Ishikawa (cell line): ENCODE results near the gene MOCS1.

Experiments
- CEBPB ChIP-seq: IDR thresholded peaks from 2 replicates; pipeline ENCODE4 v1.6.1; 2012
- CREB1 ChIP-seq: IDR thresholded peaks from 2 replicates; pipeline ENCODE4 v1.6.1; 2012; ENCODE audit warnings: low read depth
- EGR1 ChIP-seq: IDR thresholded peaks from 2 replicates; pipeline ENCODE4 v1.6.1; 2012
- EP300 ChIP-seq: IDR thresholded peaks from 2 replicates; pipeline ENCODE4 v1.6.1; 2012; ENCODE audit warnings: borderline replicate concordance
- FOXM1 ChIP-seq: IDR thresholded peaks from 2 replicates; pipeline ENCODE4 v1.6.1; 2012; ENCODE audit warnings: low read depth, borderline replicate concordance
- MAX ChIP-seq: IDR thresholded peaks from 2 replicates; pipeline ENCODE4 v1.6.1; 2012
- NFIC ChIP-seq: IDR thresholded peaks from 2 replicates; pipeline ENCODE4 v1.6.1; 2012
- RAD21 ChIP-seq: IDR thresholded peaks from 2 replicates; pipeline ENCODE4 v1.6.1; 2012; ENCODE audit warnings: low read depth
- REST ChIP-seq: IDR thresholded peaks from 2 replicates; pipeline ENCODE4 v1.6.1; 2012; ENCODE audit warnings: low read depth, mild to moderate bottlenecking
- TAF1 ChIP-seq: IDR thresholded peaks from 2 replicates; pipeline ENCODE4 v1.6.1; 2012; ENCODE audit warnings: low read depth, mild to moderate bottlenecking
- TCF12 ChIP-seq: IDR thresholded peaks from 2 replicates; pipeline ENCODE4 v1.6.1; 2012; ENCODE audit warnings: low read depth
- TEAD4 ChIP-seq: IDR thresholded peaks from 2 replicates; pipeline ENCODE4 v1.6.1; 2012
- USF1 ChIP-seq: IDR thresholded peaks from 2 replicates; pipeline ENCODE4 v1.6.1; 2012
- YY1 ChIP-seq: IDR thresholded peaks from 2 replicates; pipeline ENCODE4 v1.6.1; 2012; ENCODE audit warnings: low read depth
- ZBTB7A ChIP-seq: IDR thresholded peaks from 2 replicates; pipeline ENCODE4 v1.6.1; 2012; ENCODE audit warnings: low read depth

MOCS1 gene

GRCh38 chr6:39901116-39901655 lies 33.1 kb downstream of the MOCS1 start:
- no peak for TF ChIP-seq EGR1
- TF ChIP-seq FOXM1, result no peak
- TF ChIP-seq NFIC, result no peak
- no peak for TF ChIP-seq TEAD4
- TF ChIP-seq REST, result no peak
- no peak for TF ChIP-seq CREB1
- no peak for TF ChIP-seq USF1

- TF ChIP-seq MAX (no peak), NFIC (no peak), TCF12 (no peak), USF1 (no peak), EP300 (no peak), ZBTB7A (no peak), REST (no peak), TEAD4 (no peak), CEBPB (no peak)
These were observed 34.5 kb downstream of the MOCS1 start for GRCh38 chr6:39899554-39900295.

- no peak for TF ChIP-seq RAD21
- no peak for TF ChIP-seq REST
- TF ChIP-seq CREB1, result no peak
- TF ChIP-seq ZBTB7A, result no peak
- no peak for TF ChIP-seq YY1
- TF ChIP-seq TCF12, result no peak
- TF ChIP-seq USF1, result no peak
- TF ChIP-seq EGR1, result no peak
- TF ChIP-seq MAX, result no peak
- TF ChIP-seq TAF1, result no peak
- TF ChIP-seq EP300, result no peak
- no peak for TF ChIP-seq FOXM1
- TF ChIP-seq TEAD4, result no peak
- TF ChIP-seq NFIC, result no peak
- TF ChIP-seq CEBPB, result no peak
These were observed 35.6 kb downstream of the MOCS1 start for GRCh38 chr6:39898625-39899024.

- no peak for TF ChIP-seq EGR1
- TF ChIP-seq TEAD4, result no peak
- no peak for TF ChIP-seq NFIC
- no peak for TF ChIP-seq ZBTB7A
- TF ChIP-seq TCF12, result no peak
- no peak for TF ChIP-seq CREB1
- TF ChIP-seq EP300, result no peak
These were observed 36.6 kb downstream of the MOCS1 start for GRCh38 chr6:39897698-39898097.
